ENCODE data around the gene PNKD. TPM values are rescaled to one million over a fixed set of nuclear protein-coding genes. Genes with fewer than 3 reads are reported as not detected.

PNKD gene
- total RNA-seq, 4 donors from 2014 or later: 40.3 to 74.1 (median 56.5) TPM

GRCh38 chr2:218238887-218239286 is 31.4 kb upstream of the PNKD start:
- Histone ChIP-seq H3K4me3 (no peak overlapping the region), H3K4me1 (peaks cover 0 to 7% (median 3%) of the 10 kb centered on the region in 4 donors), H3K9me3 (no peaks in the 10 kb centered on the region), H3K36me3 (peaks cover 62 to 97% (median 84%) of the 10 kb centered on the region in 4 donors), H3K27ac (replicated peaks in 1 of 4) (no peak overlapping the region), H3K27me3 (no peaks in the 10 kb centered on the region)
- intact Hi-C loops (cut with DNase I): no loop called here
- WGBS: 89% methylated on average over 1 of the region's 1 CpG
- DNase-seq (ENCODE audit: extremely low spot score): no peak
- TF ChIP-seq EP300 (IDR thresholded peaks at IDR 0.05) (no peak), POLR2A (IDR thresholded peaks at IDR 0.05; ENCODE audit: low read depth) (no peak), CTCF (IDR thresholded peaks at IDR 0.05) (no peak), POLR2AphosphoS5 (IDR thresholded peaks at IDR 0.05) (no peak)

- no peak for TF ChIP-seq CTCF (IDR thresholded peaks at IDR 0.05)
- TF ChIP-seq POLR2A (IDR thresholded peaks at IDR 0.05; ENCODE audit: low read depth): no peak
- TF ChIP-seq POLR2AphosphoS5 (IDR thresholded peaks at IDR 0.05): no peak
- TF ChIP-seq EP300 (IDR thresholded peaks at IDR 0.05): no peak
- DNase-seq (ENCODE audit: extremely low spot score): no peak
- H3K27ac ChIP-seq (replicated peaks in 1 of 4): no peak overlapping the region
- 83% methylated on average over 1 of the region's 1 CpG for WGBS
- H3K36me3 ChIP-seq: peaks cover 69 to 99% (median 87%) of the 10 kb centered on the region in 4 donors
- intact Hi-C loops (cut with DNase I): no loop called here
- peaks cover 0 to 15% (median 0%) of the 10 kb centered on the region in 4 donors for H3K4me1 ChIP-seq
- no peaks in the 10 kb centered on the region for H3K9me3 ChIP-seq
- H3K4me3 ChIP-seq: no peak overlapping the region
- no peaks in the 10 kb centered on the region for H3K27me3 ChIP-seq
These were observed 26.1 kb upstream of the PNKD start for GRCh38 chr2:218244204-218244603.

GRCh38 chr2:218244665-218245064 is 25.7 kb upstream of the PNKD start:
- Histone ChIP-seq H3K36me3 (peaks cover 69 to 99% (median 87%) of the 10 kb centered on the region in 4 donors), H3K9me3 (no peaks in the 10 kb centered on the region), H3K27ac (replicated peaks in 1 of 4) (no peak overlapping the region), H3K4me3 (no peak overlapping the region), H3K27me3 (no peaks in the 10 kb centered on the region), H3K4me1 (peaks cover 0 to 15% (median 0%) of the 10 kb centered on the region in 4 donors)
- intact Hi-C loops (cut with DNase I): no loop called here
- TF ChIP-seq POLR2AphosphoS5 (IDR thresholded peaks at IDR 0.05): no peak
- TF ChIP-seq POLR2A (IDR thresholded peaks at IDR 0.05; ENCODE audit: low read depth): no peak
- TF ChIP-seq EP300 (IDR thresholded peaks at IDR 0.05): no peak
- no peak for DNase-seq (ENCODE audit: extremely low spot score)
- 91% methylated on average over 2 of the region's 2 CpGs for WGBS

GRCh38 chr2:218245214-218245613 is 25.1 kb upstream of the PNKD start:
- Histone ChIP-seq H3K27me3 (no peaks in the 10 kb centered on the region), H3K9me3 (no peaks in the 10 kb centered on the region), H3K27ac (replicated peaks in 1 of 4) (no peak overlapping the region), H3K4me1 (peaks cover 0 to 15% (median 0%) of the 10 kb centered on the region in 4 donors), H3K4me3 (no peak overlapping the region), H3K36me3 (peaks cover 69 to 99% (median 87%) of the 10 kb centered on the region in 4 donors)
- DNase-seq (ENCODE audit: extremely low spot score): no peak
- intact Hi-C loops (cut with DNase I): no loop called here
- WGBS: 73% methylated on average over 4 of the region's 5 CpGs
- TF ChIP-seq POLR2AphosphoS5 (IDR thresholded peaks at IDR 0.05) (no peak), EP300 (IDR thresholded peaks at IDR 0.05) (no peak), POLR2A (IDR thresholded peaks at IDR 0.05; ENCODE audit: low read depth) (no peak)

GRCh38 chr2:218249691-218250090 is 20.6 kb upstream of the PNKD start:
- intact Hi-C loops (cut with DNase I): no loop called here
- Histone ChIP-seq H3K4me3 (no peak overlapping the region), H3K27ac (replicated peaks in 1 of 4) (no peak overlapping the region)

More at GRCh38 chr2:218249691-218250090, 20.6 kb upstream of the PNKD start:
- Histone ChIP-seq H3K4me1 (peaks cover 0 to 1% (median 0%) of the 10 kb centered on the region in 4 donors), H3K9me3 (no peaks in the 10 kb centered on the region), H3K27me3 (no peaks in the 10 kb centered on the region), H3K36me3 (peaks cover 95 to 100% (median 100%) of the 10 kb centered on the region in 4 donors)
- no peak for DNase-seq (ENCODE audit: extremely low spot score)
- no peak for TF ChIP-seq POLR2A (IDR thresholded peaks at IDR 0.05; ENCODE audit: low read depth)
- no peak for TF ChIP-seq POLR2AphosphoS5 (IDR thresholded peaks at IDR 0.05)
- TF ChIP-seq CTCF (IDR thresholded peaks at IDR 0.05): no peak
- TF ChIP-seq EP300 (IDR thresholded peaks at IDR 0.05): no peak
- WGBS: 93% methylated on average over 13 of the region's 13 CpGs

Data from esophagus muscularis mucosa (tissue), 4 donors.